ENCODE measurements around the gene ADAMTS17.

ADAMTS17 gene

DNA sequence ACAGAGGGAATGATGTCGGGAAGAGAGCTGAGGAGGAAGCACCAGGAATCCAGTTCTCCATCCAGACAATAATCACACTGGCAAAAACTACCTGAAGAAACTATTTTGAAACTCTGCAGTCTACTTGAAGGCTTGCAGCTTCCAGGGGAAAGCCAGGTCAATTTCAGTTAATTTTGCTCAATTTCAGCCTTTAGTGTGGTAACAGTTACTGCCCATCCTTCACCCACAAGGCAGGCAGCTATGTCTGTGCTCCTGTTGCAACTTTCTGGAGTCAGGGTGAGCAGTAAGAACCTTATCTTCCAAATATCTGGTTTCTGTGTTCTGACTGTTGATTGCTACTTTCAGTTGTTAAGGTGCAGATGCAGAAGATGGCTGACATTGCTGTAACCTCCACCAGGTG is 221.7 kb downstream of the ADAMTS17 start:
- TF ChIP-seq, protein P1, sequence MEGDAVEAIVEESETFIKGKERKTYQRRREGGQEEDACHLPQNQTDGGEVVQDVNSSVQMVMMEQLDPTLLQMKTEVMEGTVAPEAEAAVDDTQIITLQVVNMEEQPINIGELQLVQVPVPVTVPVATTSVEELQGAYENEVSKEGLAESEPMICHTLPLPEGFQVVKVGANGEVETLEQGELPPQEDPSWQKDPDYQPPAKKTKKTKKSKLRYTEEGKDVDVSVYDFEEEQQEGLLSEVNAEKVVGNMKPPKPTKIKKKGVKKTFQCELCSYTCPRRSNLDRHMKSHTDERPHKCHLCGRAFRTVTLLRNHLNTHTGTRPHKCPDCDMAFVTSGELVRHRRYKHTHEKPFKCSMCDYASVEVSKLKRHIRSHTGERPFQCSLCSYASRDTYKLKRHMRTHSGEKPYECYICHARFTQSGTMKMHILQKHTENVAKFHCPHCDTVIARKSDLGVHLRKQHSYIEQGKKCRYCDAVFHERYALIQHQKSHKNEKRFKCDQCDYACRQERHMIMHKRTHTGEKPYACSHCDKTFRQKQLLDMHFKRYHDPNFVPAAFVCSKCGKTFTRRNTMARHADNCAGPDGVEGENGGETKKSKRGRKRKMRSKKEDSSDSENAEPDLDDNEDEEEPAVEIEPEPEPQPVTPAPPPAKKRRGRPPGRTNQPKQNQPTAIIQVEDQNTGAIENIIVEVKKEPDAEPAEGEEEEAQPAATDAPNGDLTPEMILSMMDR (IDR thresholded peaks at IDR 0.05): no peak

DNA sequence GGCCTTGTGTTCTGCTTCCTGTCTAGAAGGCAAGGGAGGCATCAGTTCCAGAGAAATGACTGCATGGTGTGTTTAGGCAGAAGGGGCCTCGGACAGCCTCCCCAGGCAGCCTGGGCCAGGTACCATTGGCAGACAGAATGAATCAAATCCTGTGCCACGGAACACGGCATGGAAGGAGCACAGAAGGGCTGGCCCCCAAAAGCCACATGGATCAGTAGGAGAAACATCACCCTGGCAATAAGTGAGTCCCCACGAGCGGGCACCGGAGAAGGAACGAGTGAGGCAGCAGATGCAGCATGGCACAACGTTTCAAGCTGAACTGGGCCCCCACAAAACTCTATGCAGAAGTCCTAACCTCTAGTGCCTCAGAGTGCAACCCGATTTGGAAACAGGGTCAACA is 223.2 kb downstream of the ADAMTS17 start:
- TF ChIP-seq, protein P1 (IDR thresholded peaks at IDR 0.05): no peak

- TF ChIP-seq, protein P1 (IDR thresholded peaks at IDR 0.05): no peak
These were observed 225.2 kb downstream of the ADAMTS17 start for GRCh38 chr15:100116416-100117190.

DNA sequence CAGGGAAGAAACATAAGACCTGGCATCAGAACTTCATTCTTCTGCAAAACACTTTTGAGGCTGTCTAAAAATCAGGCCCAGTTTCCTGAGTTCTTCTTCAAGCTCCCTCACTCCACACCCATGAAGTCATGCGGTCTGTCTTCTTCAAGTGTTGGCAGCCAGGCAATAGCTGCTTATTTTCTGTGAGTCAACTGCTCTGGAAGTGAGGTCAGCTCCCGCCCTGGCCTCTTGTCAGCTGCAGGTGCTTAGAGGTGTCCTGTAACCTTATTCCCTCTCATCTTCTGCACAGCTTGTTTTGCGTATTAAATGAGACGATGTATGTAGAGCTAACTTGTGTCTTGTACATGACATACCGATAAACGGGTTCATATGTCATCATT is 226.1 kb downstream of the ADAMTS17 start:
- TF ChIP-seq, protein P1 (IDR thresholded peaks at IDR 0.05): no peak

GRCh38 chr15:100115066-100115710 is 226.6 kb downstream of the ADAMTS17 start:
- TF ChIP-seq, protein P1 (IDR thresholded peaks at IDR 0.05): no peak

GRCh38 chr15:100114571-100114970 is 227.2 kb downstream of the ADAMTS17 start:
- TF ChIP-seq, protein P1 (IDR thresholded peaks at IDR 0.05): no peak

GRCh38 chr15:100114100-100114499 is 227.7 kb downstream of the ADAMTS17 start:
- TF ChIP-seq, protein P1 (IDR thresholded peaks at IDR 0.05): no peak

Data from LNCAP (cell line).